DOHH2 (cell line): ENCODE results near the gene SNRNP200.
A peak's percentile ranks its signal among the peaks of the same experiment; 100 is the strongest.

Experiments used
- H3F3A ChIP-seq: fragments of 200-600 bp; sonication (generic), shearing (Covaris generic); 2 replicates; pipeline ENCODE4 v1.6.0; 2016; ENCODE audit warnings: antibody characterized with exemption, mild to moderate bottlenecking; ENCODE audit not compliant: control insufficient read depth, insufficient read depth
- H3K27ac ChIP-seq: fragments of 200-600 bp; sonication (generic); 2 replicates; pipeline ENCODE4 v1.5.1; 2014; ENCODE audit warnings: low read depth, mild to moderate bottlenecking, low read length, moderate library complexity
- H3K27me3 ChIP-seq: fragments of 200-600 bp; sonication (generic); 2 replicates; pipeline ENCODE4 v1.6.1; 2014; ENCODE audit warnings: mild to moderate bottlenecking, low read length, mixed read lengths; ENCODE audit not compliant: control insufficient read depth
- H3K36me3 ChIP-seq: fragments of 200-600 bp; sonication (generic); 2 replicates; pipeline ENCODE4 v1.6.1; 2014; ENCODE audit warnings: mild to moderate bottlenecking, low read length, moderate library complexity, mixed read lengths; ENCODE audit not compliant: control insufficient read depth
- H3K4me1 ChIP-seq: fragments of 200-600 bp; sonication (generic); 2 replicates; pipeline ENCODE4 v1.6.1; 2014; ENCODE audit warnings: mild to moderate bottlenecking, low read length, mixed read lengths; ENCODE audit not compliant: control insufficient read depth
- H3K4me2 ChIP-seq: fragments of 200-600 bp; sonication (generic); 2 replicates; pipeline ENCODE4 v1.6.0; 2014; ENCODE audit warnings: mild to moderate bottlenecking, low read length, moderate library complexity
- H3K4me3 ChIP-seq: fragments of 200-600 bp; sonication (generic); 2 replicates; pipeline ENCODE4 v1.5.1; 2014; ENCODE audit warnings: mild to moderate bottlenecking, low read length, mixed read lengths
- H3K79me2 ChIP-seq: fragments of 200-600 bp; sonication (generic); 2 replicates; pipeline ENCODE4 v1.6.1; 2014; ENCODE audit warnings: mild to moderate bottlenecking, low read length, mixed read lengths; ENCODE audit not compliant: control insufficient read depth
- H3K9me2 ChIP-seq: fragments of 200-600 bp; sonication (generic); replicated peaks from 2 replicates; pipeline ENCODE4 v1.6.1; 2014; ENCODE audit warnings: mild to moderate bottlenecking, low read length, mixed read lengths; ENCODE audit not compliant: control insufficient read depth
- H3K9me3 ChIP-seq: fragments of 200-600 bp; sonication (generic); 2 replicates; pipeline ENCODE4 v1.6.1; 2014; ENCODE audit warnings: antibody characterized with exemption, low read length, mixed read lengths; ENCODE audit not compliant: control insufficient read depth, insufficient read depth
- H4K20me1 ChIP-seq: fragments of 200-600 bp; sonication (generic); 2 replicates; pipeline ENCODE4 v1.6.0; 2014; ENCODE audit warnings: low read depth, mild to moderate bottlenecking, antibody characterized with exemption, low read length, moderate library complexity; ENCODE audit not compliant: control insufficient read depth, insufficient read depth
- EZH2phosphoT487 ChIP-seq: fragments of 200-600 bp; sonication (generic); IDR thresholded peaks from 2 replicates; pipeline ENCODE4 v1.6.1; 2017; ENCODE audit warnings: borderline replicate concordance, mild to moderate bottlenecking, antibody characterized with exemption, low read length, moderate library complexity, mixed read lengths
- TF ChIP-seq, protein P1 (sequence below): fragments of 200-600 bp; sonication (generic); IDR thresholded peaks from one replicate; pipeline ENCODE4 v1.5.1; 2014; ENCODE audit warnings: antibody characterized with exemption, mild to moderate bottlenecking, low read depth, low read length; ENCODE audit not compliant: poor library complexity, severe bottlenecking

The SNRNP200 gene

DNA sequence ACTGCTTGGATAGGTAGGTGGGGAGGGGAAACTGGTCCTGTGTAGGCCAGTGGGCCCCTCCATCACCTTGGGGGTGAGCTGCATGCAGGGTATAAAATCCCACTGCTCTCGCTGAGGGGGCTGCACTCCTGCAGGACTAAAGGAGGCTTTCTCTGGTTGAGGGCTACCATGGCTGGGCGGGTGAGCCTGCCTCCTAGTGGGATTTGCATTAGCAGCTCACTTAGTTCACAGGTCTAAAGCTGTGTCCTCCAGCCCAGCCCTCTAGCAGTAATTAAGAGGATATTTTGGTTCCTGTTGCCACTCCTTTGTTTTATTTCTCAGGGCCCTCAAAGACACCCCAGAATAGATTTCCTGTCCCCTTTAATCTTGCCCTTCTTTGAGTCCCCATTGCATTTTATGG lies 64.1 kb downstream of the SNRNP200 start:
- H4K20me1 ChIP-seq, result no peaks in the 10 kb centered on the region
- TF ChIP-seq EZH2phosphoT487, result no peak
- TF ChIP-seq, protein P1, sequence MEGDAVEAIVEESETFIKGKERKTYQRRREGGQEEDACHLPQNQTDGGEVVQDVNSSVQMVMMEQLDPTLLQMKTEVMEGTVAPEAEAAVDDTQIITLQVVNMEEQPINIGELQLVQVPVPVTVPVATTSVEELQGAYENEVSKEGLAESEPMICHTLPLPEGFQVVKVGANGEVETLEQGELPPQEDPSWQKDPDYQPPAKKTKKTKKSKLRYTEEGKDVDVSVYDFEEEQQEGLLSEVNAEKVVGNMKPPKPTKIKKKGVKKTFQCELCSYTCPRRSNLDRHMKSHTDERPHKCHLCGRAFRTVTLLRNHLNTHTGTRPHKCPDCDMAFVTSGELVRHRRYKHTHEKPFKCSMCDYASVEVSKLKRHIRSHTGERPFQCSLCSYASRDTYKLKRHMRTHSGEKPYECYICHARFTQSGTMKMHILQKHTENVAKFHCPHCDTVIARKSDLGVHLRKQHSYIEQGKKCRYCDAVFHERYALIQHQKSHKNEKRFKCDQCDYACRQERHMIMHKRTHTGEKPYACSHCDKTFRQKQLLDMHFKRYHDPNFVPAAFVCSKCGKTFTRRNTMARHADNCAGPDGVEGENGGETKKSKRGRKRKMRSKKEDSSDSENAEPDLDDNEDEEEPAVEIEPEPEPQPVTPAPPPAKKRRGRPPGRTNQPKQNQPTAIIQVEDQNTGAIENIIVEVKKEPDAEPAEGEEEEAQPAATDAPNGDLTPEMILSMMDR, result peak; percentile 62
- no peaks in the 10 kb centered on the region for H3K9me2 ChIP-seq
- peak overlapping the region; percentile 65 for H3K4me3 ChIP-seq
- no peaks in the 10 kb centered on the region for H3K9me3 ChIP-seq
- peak overlapping the region; percentile 87 for H3K4me2 ChIP-seq
- peak overlapping the region; percentile 88 for H3K27ac ChIP-seq
- H3K36me3 ChIP-seq, result no peaks in the 10 kb centered on the region
- H3K79me2 ChIP-seq, result 0 out of 2 replicates have a peak, but pooled peaks cover 2% of the 10 kb centered on the region
- H3F3A ChIP-seq, result peaks cover 19% of the 10 kb centered on the region
- H3K27me3 ChIP-seq, result no peaks in the 10 kb centered on the region
- H3K4me1 ChIP-seq, result peaks cover 63% of the 10 kb centered on the region

DNA sequence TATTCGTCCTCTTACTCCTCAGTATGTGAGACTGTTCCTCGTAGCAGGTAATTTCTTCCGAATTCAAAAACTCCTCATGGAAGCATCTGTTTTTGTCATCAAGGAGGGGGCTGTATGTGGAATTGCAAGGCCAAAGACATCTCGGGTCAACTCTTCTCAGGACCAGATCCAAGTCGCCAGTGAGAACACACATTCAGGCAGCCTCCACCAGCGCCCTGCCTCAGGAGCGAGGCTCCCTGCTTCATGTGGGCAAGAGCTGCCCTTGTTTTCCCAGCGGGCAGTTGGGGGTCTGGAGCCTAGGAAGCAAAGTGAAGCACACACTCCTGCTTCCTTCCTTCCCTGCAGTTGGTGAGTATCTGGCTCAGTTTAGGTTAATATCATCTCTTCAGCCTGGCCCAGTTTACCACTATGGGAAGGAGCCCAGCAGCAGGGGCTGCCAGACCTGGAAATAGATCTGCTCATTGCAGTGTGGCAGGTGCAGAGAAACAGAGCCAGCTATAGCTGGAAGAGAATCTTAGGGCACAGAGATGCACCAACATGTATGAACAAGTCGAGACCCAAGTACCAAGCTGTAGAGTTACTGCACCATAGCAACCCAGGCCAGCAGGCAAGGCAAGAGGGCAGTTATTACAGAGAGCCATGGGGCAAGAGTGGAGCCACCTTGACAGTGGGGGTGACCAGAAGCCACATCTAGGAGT lies 64.9 kb downstream of the SNRNP200 start:
- Histone ChIP-seq H3K9me2 (no peaks in the 10 kb centered on the region), H3F3A (peaks cover 19% of the 10 kb centered on the region), H3K9me3 (no peaks in the 10 kb centered on the region), H3K36me3 (no peaks in the 10 kb centered on the region), H3K4me3 (peak overlapping the region; percentile 65), H3K4me1 (peaks cover 58% of the 10 kb centered on the region), H3K79me2 (0 out of 2 replicates have a peak, but pooled peaks cover 2% of the 10 kb centered on the region), H3K27ac (peak overlapping the region; percentile 88), H3K4me2 (peak overlapping the region; percentile 87), H3K27me3 (no peaks in the 10 kb centered on the region), H4K20me1 (no peaks in the 10 kb centered on the region)
- TF ChIP-seq EZH2phosphoT487, result no peak
- TF ChIP-seq, protein P1, result no peak

DNA sequence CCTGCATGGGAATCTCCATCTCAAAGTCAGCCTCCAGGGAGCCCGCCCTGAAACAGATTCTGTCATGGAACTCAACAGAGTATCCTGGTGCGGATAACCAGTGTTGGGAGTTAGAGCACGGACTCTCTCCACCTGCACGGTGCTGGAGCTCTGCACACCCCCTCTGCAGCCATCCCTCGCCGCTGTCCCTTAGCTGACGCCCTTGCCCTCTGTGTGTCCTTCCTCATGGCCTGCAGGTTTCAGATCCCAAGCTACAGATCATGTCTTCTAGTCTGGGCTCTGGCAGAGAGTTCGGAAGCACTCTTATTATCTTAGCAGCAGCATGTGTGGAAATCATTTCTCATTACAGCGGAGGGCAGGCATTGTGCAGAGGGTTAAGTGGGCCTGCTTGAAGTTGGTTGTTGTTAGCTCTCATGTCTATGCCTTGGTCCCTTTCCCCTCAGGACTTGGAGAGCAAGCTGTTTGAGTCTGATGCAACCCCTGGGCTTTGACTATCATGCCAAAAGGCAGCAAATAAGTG lies 65.5 kb downstream of the SNRNP200 start:
- no peaks in the 10 kb centered on the region for H3K36me3 ChIP-seq
- H3K9me2 ChIP-seq, result no peaks in the 10 kb centered on the region
- no peak overlapping the region; the same call in 1 of the 2 replicates for H3K4me2 ChIP-seq
- no peaks in the 10 kb centered on the region for H3K9me3 ChIP-seq
- TF ChIP-seq, protein P1, result no peak
- no peak for TF ChIP-seq EZH2phosphoT487
- H3K4me3 ChIP-seq, result no peak overlapping the region
- no peaks in the 10 kb centered on the region for H3K27me3 ChIP-seq
- peaks cover 19% of the 10 kb centered on the region for H3F3A ChIP-seq
- H4K20me1 ChIP-seq, result no peaks in the 10 kb centered on the region
- H3K79me2 ChIP-seq, result peaks cover 4% of the 10 kb centered on the region; the same call in 1 of the 2 replicates
- peaks cover 58% of the 10 kb centered on the region for H3K4me1 ChIP-seq
- H3K27ac ChIP-seq, result no peak overlapping the region
